ENCODE results near the gene ANK2.

DNA sequence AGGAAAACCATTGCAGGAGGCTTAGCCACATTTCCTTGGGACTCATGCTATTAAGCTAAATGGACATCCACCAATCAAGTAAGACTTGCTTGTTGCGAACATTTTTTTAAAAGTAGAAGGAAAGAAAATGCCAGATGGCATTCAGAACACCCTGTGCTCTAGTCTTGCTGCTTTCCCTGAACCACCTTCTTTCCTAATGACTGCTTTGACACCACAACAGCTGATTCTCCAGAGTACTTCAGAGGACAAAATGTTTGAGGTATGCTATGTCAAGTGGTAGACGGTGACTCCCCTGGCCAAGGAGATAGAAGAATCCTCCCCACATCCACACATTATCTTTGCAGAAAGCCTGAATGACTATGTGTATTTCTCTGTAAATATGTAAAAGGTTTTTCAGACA is 65.4 kb downstream of the ANK2 start:
- TF ChIP-seq, protein P1, sequence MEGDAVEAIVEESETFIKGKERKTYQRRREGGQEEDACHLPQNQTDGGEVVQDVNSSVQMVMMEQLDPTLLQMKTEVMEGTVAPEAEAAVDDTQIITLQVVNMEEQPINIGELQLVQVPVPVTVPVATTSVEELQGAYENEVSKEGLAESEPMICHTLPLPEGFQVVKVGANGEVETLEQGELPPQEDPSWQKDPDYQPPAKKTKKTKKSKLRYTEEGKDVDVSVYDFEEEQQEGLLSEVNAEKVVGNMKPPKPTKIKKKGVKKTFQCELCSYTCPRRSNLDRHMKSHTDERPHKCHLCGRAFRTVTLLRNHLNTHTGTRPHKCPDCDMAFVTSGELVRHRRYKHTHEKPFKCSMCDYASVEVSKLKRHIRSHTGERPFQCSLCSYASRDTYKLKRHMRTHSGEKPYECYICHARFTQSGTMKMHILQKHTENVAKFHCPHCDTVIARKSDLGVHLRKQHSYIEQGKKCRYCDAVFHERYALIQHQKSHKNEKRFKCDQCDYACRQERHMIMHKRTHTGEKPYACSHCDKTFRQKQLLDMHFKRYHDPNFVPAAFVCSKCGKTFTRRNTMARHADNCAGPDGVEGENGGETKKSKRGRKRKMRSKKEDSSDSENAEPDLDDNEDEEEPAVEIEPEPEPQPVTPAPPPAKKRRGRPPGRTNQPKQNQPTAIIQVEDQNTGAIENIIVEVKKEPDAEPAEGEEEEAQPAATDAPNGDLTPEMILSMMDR (conservative IDR thresholded peaks at IDR 0.05; ENCODE audit: low read depth in 2 of 2) = no peak
- TF ChIP-seq POLR2AphosphoS5 (IDR thresholded peaks at IDR 0.05; ENCODE audit: low read depth) (no peak), EZH2 (IDR thresholded peaks at IDR 0.05; ENCODE audit: low read depth, unreplicated experiment) (no peak), EZH2phosphoT487 (IDR thresholded peaks at IDR 0.05; ENCODE audit: unreplicated experiment) (no peak), CREB1 (CRISPR knock-in tag; IDR thresholded peaks at IDR 0.05; ENCODE audit: low read depth) (no peak)
